GM12878 (cell line): Measurements from ENCODE around the gene CHCHD6.

Source experiments
- CBFB ChIP-seq: IDR thresholded peaks from 2 replicates; pipeline ENCODE4 v1.6.1; 2016; ENCODE audit warnings: antibody characterized with exemption, low read depth
- EZH2 ChIP-seq: IDR thresholded peaks from 2 replicates; pipeline ENCODE4 v1.6.1; 2012; ENCODE audit warnings: low read depth, mild to moderate bottlenecking, control low read depth, inconsistent platforms, low read length, borderline replicate concordance; ENCODE audit not compliant: control insufficient read depth
- MEF2A ChIP-seq: IDR thresholded peaks from 2 replicates; pipeline ENCODE4 v1.6.1; 2011; ENCODE audit warnings: low read depth, mild to moderate bottlenecking, low read length, moderate library complexity; ENCODE audit not compliant: insufficient read depth
- TARDBP ChIP-seq: IDR thresholded peaks from 2 replicates; pipeline ENCODE4 v1.6.1; 2016; ENCODE audit warnings: borderline replicate concordance
- ZNF274 ChIP-seq: IDR thresholded peaks from one replicate; pipeline ENCODE4 v1.8.0; 2011; ENCODE audit not compliant: insufficient read length, insufficient read depth
- ZNF622 ChIP-seq: fragments of 450-650 bp; IDR thresholded peaks from 2 replicates; pipeline ENCODE4 v1.6.1; 2017; ENCODE audit warnings: mild to moderate bottlenecking, inconsistent platforms
- TF ChIP-seq, protein P1 (sequence below), 3 experiments: IDR thresholded peaks in 2 of 3; conservative IDR thresholded peaks in 1 of 3; 2 replicates each; pipeline ENCODE4 v1.5.1; 2011; ENCODE audit warnings: low read depth in 3 of 3, low read length in 3 of 3, mild to moderate bottlenecking in 3 of 3, control low read depth in 2 of 3, moderate library complexity in 2 of 3, inconsistent platforms in 1 of 3, mixed read lengths in 1 of 3; ENCODE audit not compliant: control insufficient read depth in 2 of 3, insufficient read depth in 1 of 3; ENCODE audit errors: extremely low read depth in 1 of 3
- TF ChIP-seq, protein P2 (sequence below): IDR thresholded peaks from 2 replicates; pipeline ENCODE4 v1.6.1; 2012; ENCODE audit warnings: mild to moderate bottlenecking, low read depth, low read length
- TF ChIP-seq, protein P3 (sequence below): fragments of 450-650 bp; IDR thresholded peaks from 2 replicates; pipeline ENCODE4 v1.6.1; 2017; ENCODE audit warnings: mild to moderate bottlenecking, moderate library complexity

DNA sequence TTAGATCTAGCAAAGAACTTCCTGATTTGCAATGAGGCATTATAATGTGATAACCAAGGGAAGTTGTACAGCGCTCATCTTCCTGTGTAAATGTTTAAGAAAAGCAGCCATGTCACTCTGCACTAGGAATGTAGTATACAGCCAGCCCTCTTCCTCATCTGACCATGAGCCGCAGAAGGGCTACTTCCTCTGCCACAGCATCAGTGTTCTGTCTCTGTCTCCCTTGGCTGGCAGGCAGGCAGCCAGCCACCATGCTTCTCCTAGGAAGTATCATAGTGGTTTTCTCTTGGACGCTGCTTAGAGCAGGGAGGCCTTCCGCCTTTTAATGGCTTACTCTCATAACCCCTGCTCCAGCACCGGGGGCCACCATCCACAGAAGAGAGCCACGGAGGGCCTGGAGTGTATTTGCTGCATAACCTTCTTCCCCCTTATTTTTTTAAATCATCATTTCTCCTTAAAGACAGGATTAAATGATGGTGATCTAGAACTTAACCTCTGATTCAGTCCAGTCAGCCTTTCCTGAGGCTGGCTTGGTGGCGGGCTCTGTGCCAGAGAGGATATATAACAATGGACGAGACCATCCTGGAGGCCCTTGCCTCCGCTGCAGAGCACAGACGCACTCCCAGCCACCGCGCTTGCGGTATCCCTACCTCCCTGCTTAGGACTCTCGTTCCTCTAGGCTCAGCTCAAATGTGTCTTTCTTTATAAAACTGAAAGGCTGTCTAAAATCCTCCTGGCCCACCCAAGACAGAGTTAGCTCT lies 221.6 kb downstream of the CHCHD6 start:
- TF ChIP-seq, protein P1, sequence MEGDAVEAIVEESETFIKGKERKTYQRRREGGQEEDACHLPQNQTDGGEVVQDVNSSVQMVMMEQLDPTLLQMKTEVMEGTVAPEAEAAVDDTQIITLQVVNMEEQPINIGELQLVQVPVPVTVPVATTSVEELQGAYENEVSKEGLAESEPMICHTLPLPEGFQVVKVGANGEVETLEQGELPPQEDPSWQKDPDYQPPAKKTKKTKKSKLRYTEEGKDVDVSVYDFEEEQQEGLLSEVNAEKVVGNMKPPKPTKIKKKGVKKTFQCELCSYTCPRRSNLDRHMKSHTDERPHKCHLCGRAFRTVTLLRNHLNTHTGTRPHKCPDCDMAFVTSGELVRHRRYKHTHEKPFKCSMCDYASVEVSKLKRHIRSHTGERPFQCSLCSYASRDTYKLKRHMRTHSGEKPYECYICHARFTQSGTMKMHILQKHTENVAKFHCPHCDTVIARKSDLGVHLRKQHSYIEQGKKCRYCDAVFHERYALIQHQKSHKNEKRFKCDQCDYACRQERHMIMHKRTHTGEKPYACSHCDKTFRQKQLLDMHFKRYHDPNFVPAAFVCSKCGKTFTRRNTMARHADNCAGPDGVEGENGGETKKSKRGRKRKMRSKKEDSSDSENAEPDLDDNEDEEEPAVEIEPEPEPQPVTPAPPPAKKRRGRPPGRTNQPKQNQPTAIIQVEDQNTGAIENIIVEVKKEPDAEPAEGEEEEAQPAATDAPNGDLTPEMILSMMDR (IDR thresholded peaks at IDR 0.05 in 2 of 3, conservative IDR thresholded peaks at IDR 0.05 in 1 of 3; ENCODE audit: control insufficient read depth in 2 of 3, extremely low read depth in 1 of 3, insufficient read depth in 1 of 3, low read depth in 3 of 3, low read length in 3 of 3) = no peak
- TF ChIP-seq ZNF274 (no peak), TARDBP (no peak), EZH2 (no peak), CBFB (no peak), MEF2A (no peak), ZNF622 (no peak)
- TF ChIP-seq, protein P2, sequence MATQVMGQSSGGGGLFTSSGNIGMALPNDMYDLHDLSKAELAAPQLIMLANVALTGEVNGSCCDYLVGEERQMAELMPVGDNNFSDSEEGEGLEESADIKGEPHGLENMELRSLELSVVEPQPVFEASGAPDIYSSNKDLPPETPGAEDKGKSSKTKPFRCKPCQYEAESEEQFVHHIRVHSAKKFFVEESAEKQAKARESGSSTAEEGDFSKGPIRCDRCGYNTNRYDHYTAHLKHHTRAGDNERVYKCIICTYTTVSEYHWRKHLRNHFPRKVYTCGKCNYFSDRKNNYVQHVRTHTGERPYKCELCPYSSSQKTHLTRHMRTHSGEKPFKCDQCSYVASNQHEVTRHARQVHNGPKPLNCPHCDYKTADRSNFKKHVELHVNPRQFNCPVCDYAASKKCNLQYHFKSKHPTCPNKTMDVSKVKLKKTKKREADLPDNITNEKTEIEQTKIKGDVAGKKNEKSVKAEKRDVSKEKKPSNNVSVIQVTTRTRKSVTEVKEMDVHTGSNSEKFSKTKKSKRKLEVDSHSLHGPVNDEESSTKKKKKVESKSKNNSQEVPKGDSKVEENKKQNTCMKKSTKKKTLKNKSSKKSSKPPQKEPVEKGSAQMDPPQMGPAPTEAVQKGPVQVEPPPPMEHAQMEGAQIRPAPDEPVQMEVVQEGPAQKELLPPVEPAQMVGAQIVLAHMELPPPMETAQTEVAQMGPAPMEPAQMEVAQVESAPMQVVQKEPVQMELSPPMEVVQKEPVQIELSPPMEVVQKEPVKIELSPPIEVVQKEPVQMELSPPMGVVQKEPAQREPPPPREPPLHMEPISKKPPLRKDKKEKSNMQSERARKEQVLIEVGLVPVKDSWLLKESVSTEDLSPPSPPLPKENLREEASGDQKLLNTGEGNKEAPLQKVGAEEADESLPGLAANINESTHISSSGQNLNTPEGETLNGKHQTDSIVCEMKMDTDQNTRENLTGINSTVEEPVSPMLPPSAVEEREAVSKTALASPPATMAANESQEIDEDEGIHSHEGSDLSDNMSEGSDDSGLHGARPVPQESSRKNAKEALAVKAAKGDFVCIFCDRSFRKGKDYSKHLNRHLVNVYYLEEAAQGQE = no peak
- TF ChIP-seq, protein P3, sequence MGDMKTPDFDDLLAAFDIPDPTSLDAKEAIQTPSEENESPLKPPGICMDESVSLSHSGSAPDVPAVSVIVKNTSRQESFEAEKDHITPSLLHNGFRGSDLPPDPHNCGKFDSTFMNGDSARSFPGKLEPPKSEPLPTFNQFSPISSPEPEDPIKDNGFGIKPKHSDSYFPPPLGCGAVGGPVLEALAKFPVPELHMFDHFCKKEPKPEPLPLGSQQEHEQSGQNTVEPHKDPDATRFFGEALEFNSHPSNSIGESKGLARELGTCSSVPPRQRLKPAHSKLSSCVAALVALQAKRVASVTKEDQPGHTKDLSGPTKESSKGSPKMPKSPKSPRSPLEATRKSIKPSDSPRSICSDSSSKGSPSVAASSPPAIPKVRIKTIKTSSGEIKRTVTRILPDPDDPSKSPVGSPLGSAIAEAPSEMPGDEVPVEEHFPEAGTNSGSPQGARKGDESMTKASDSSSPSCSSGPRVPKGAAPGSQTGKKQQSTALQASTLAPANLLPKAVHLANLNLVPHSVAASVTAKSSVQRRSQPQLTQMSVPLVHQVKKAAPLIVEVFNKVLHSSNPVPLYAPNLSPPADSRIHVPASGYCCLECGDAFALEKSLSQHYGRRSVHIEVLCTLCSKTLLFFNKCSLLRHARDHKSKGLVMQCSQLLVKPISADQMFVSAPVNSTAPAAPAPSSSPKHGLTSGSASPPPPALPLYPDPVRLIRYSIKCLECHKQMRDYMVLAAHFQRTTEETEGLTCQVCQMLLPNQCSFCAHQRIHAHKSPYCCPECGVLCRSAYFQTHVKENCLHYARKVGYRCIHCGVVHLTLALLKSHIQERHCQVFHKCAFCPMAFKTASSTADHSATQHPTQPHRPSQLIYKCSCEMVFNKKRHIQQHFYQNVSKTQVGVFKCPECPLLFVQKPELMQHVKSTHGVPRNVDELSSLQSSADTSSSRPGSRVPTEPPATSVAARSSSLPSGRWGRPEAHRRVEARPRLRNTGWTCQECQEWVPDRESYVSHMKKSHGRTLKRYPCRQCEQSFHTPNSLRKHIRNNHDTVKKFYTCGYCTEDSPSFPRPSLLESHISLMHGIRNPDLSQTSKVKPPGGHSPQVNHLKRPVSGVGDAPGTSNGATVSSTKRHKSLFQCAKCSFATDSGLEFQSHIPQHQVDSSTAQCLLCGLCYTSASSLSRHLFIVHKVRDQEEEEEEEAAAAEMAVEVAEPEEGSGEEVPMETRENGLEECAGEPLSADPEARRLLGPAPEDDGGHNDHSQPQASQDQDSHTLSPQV = no peak
